Lower leg skin (tissue), 3 donors: Measurements from ENCODE around the gene PDE6B.

ENCODE experiments used
- CTCF ChIP-seq, 3 donors: fragments of 450-650 bp; IDR thresholded peaks; one replicate each; pipeline ENCODE4 v1.5.1; 2016; ENCODE audit warnings: antibody characterized with exemption in 3 of 3, mild to moderate bottlenecking in 3 of 3, moderate library complexity in 2 of 3
- POLR2A ChIP-seq, 2 donors: fragments of 450-650 bp; IDR thresholded peaks; one replicate each; pipeline ENCODE4 v1.6.1; 2016 to 2017; ENCODE audit warnings: antibody characterized with exemption in 2 of 2, mild to moderate bottlenecking in 1 of 2, moderate library complexity in 1 of 2

DNA sequence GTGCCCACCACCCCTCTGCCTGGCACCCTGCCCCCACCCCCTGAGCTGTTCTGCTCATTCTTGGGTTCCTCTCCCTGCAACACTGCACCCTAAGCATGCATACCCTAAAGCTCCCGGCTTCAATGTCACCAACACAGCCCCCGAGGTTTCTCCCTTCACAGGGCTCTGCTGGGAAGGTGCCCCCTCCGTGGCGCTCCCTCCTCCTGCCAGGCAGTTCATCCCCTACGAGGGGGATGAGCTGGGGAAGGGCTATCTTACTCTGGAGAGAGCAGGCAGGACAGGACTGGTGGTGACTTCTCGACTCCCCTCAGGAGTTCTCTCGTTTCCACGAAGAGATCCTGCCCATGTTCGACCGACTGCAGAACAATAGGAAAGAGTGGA, 42.2 kb downstream of the PDE6B start:
- TF ChIP-seq CTCF (IDR thresholded peaks at IDR 0.05) (no peak), POLR2A (IDR thresholded peaks at IDR 0.05) (no peak)
